Cerebellar nuclear complex (tissue), 1 donor: Measurements from ENCODE around the gene TCF7L2.

Experiments used
- DNase-seq, 2 experiments: peaks; one replicate each; lab custom pipeline; 2025; lab: John Stamatoyannopoulos, UW

The TCF7L2 gene

GRCh38 chr10:112948196-112948595 is 1.9 kb upstream of the TCF7L2 start:
- DNase-seq, result no peak

GRCh38 chr10:112949143-112949823 is 764 bp upstream of the TCF7L2 start:
- no peak for DNase-seq

- no peak for DNase-seq
These were observed 789 bp downstream of the TCF7L2 start for GRCh38 chr10:112950714-112951358.

- DNase-seq, result no peak
These were observed 1.6 kb downstream of the TCF7L2 start for GRCh38 chr10:112951359-112952281.

GRCh38 chr10:112952282-112953173 is 2.5 kb downstream of the TCF7L2 start:
- no peak for DNase-seq

GRCh38 chr10:112953174-112954159 is 3.4 kb downstream of the TCF7L2 start:
- no peak for DNase-seq

GRCh38 chr10:112954974-112955581 is 5.0 kb downstream of the TCF7L2 start:
- DNase-seq, result no peak

- no peak for DNase-seq
These were observed 5.8 kb downstream of the TCF7L2 start for GRCh38 chr10:112955582-112956421.

- DNase-seq, result no peak
These were observed 6.7 kb downstream of the TCF7L2 start for GRCh38 chr10:112956631-112957350.

GRCh38 chr10:112957640-112958092 is 7.6 kb downstream of the TCF7L2 start:
- no peak for DNase-seq

- DNase-seq, result no peak
These were observed 8.4 kb downstream of the TCF7L2 start for GRCh38 chr10:112958275-112958995.

- DNase-seq, result no peak
These were observed 9.3 kb downstream of the TCF7L2 start for GRCh38 chr10:112959207-112959838.

GRCh38 chr10:112960151-112960681 is 10.2 kb downstream of the TCF7L2 start:
- no peak for DNase-seq

- DNase-seq, result no peak
These were observed 11.6 kb downstream of the TCF7L2 start for GRCh38 chr10:112961609-112962008.

GRCh38 chr10:112962343-112962742 is 12.3 kb downstream of the TCF7L2 start:
- no peak for DNase-seq

GRCh38 chr10:112963835-112964234 is 13.8 kb downstream of the TCF7L2 start:
- no peak for DNase-seq

GRCh38 chr10:112964482-112964881 is 14.4 kb downstream of the TCF7L2 start:
- no peak for DNase-seq
